IMR-90 (cell line): ENCODE measurements around the gene MAOB. TPM values are rescaled to one million over a fixed set of nuclear protein-coding genes. Genes with fewer than 3 reads are reported as not detected.
A peak's percentile ranks its signal among the peaks of the same experiment; 100 is the strongest.

Source experiments
- ATAC-seq: fragments of 200-7000 bp; cut with Tn5 transposase; 2 replicates; pipeline ENCODE4 v1.9.1; 2020; ENCODE audit warnings: low read depth, mild to moderate bottlenecking, moderate library complexity
- BruUV-seq: library from RNA; stranded (reverse); fragments of 400-500 nt; replicated peaks from 2 replicates; lab custom pipeline; 2021; lab: Mats Ljungman, UMichigan
- CTCF ChIA-PET: fragments of 300-600 bp; formaldehyde crosslinking; extraction: SDS; loops from one replicate; lab custom pipeline; 2021; ENCODE audit warnings: antibody characterized with exemption; lab: Yijun Ruan, JAX
- POLR2A ChIA-PET: fragments of 300-600 bp; sonication (Branson Sonifier 250); formaldehyde crosslinking; loops from one replicate; lab custom pipeline; 2022; ENCODE audit warnings: antibody characterized with exemption; ENCODE audit not compliant: unreplicated experiment; lab: Charles Lee
- DNase-seq: peaks from one replicate; pipeline ENCODE4 v3.0.0; 2013
- H2AFZ ChIP-seq: replicated peaks from 2 replicates; pipeline ENCODE3; 2013; ENCODE audit warnings: low read length, mild to moderate bottlenecking; ENCODE audit not compliant: poor library complexity
- H2AK5ac ChIP-seq: 2 replicates; pipeline ENCODE4 v1.6.1; 2013; ENCODE audit warnings: low read depth, low read length, inconsistent platforms
- H2AK9ac ChIP-seq: replicated peaks from 2 replicates; pipeline ENCODE3; 2013; ENCODE audit warnings: mild to moderate bottlenecking, low read depth, low read length, moderate library complexity; ENCODE audit not compliant: poor library complexity
- H2BK120ac ChIP-seq: 2 replicates; pipeline ENCODE4 v1.6.1; 2013; ENCODE audit warnings: low read depth, low read length, inconsistent platforms
- H2BK15ac ChIP-seq: 3 replicates; pipeline ENCODE4 v1.6.1; 2013; ENCODE audit warnings: low read depth, low read length, inconsistent platforms
- H2BK20ac ChIP-seq: 2 replicates; pipeline ENCODE4 v1.6.1; 2013; ENCODE audit warnings: low read depth, mild to moderate bottlenecking, inconsistent platforms, low read length, moderate library complexity
- H2BK5ac ChIP-seq: 2 replicates; pipeline ENCODE4 v1.6.1; 2013; ENCODE audit warnings: mild to moderate bottlenecking, low read depth, low read length, inconsistent platforms; ENCODE audit not compliant: poor library complexity, severe bottlenecking
- H3K14ac ChIP-seq: replicated peaks from 2 replicates; pipeline ENCODE4 v1.6.1; 2013; ENCODE audit warnings: low read depth, low read length, inconsistent platforms
- H3K18ac ChIP-seq: 2 replicates; pipeline ENCODE4 v1.6.1; 2013; ENCODE audit warnings: low read depth, low read length, control low read depth
- H3K23ac ChIP-seq: 2 replicates; pipeline ENCODE4 v1.6.1; 2013; ENCODE audit warnings: low read depth, low read length, inconsistent platforms
- H3K27ac ChIP-seq: 2 replicates; pipeline ENCODE4 v1.5.1; 2013; ENCODE audit warnings: mild to moderate bottlenecking, control low read depth, low read length; ENCODE audit not compliant: insufficient read depth
- H3K27me3 ChIP-seq: 2 replicates; pipeline ENCODE4 v1.6.1; 2013; ENCODE audit warnings: low read length; ENCODE audit not compliant: control insufficient read depth, insufficient read depth
- H3K36me3 ChIP-seq: 2 replicates; pipeline ENCODE4 v1.6.1; 2013; ENCODE audit warnings: low read length, mixed read lengths; ENCODE audit not compliant: control insufficient read depth, insufficient read depth
- H3K4ac ChIP-seq: 2 replicates; pipeline ENCODE4 v1.6.1; 2013; ENCODE audit warnings: low read depth, low read length, inconsistent platforms
- H3K4me1 ChIP-seq: 2 replicates; pipeline ENCODE4 v1.6.1; 2013; ENCODE audit warnings: low read length, mixed read lengths; ENCODE audit not compliant: control insufficient read depth, insufficient read depth
- H3K4me2 ChIP-seq: 2 replicates; pipeline ENCODE4 v1.6.1; 2013; ENCODE audit warnings: low read depth, mild to moderate bottlenecking, control low read depth, low read length, moderate library complexity
- H3K4me3 ChIP-seq: 2 replicates; pipeline ENCODE4 v1.5.1; 2013; ENCODE audit warnings: low read depth, mild to moderate bottlenecking, control low read depth, low read length, moderate library complexity; ENCODE audit not compliant: insufficient read depth
- H3K56ac ChIP-seq: 2 replicates; pipeline ENCODE4 v1.6.1; 2013; ENCODE audit warnings: low read length, inconsistent platforms; ENCODE audit not compliant: insufficient read depth; ENCODE audit errors: extremely low read depth
- H3K79me1 ChIP-seq, 2 experiments: 2 replicates each; pipeline ENCODE4 v1.6.1; 2013; ENCODE audit warnings: low read length in 2 of 2, inconsistent platforms in 1 of 2, low read depth in 1 of 2
- H3K9ac ChIP-seq: 2 replicates; pipeline ENCODE4 v1.6.1; 2013; ENCODE audit warnings: low read depth, low read length, control low read depth
- H3K9me1 ChIP-seq: 2 replicates; pipeline ENCODE4 v1.6.1; 2013; ENCODE audit warnings: low read length, inconsistent platforms; ENCODE audit not compliant: insufficient read depth
- H3K9me3 ChIP-seq: 2 replicates; pipeline ENCODE4 v1.6.1; 2013; ENCODE audit warnings: low read length; ENCODE audit not compliant: control insufficient read depth, insufficient read depth
- H4K20me1 ChIP-seq: 2 replicates; pipeline ENCODE4 v1.6.1; 2013; ENCODE audit warnings: low read length, inconsistent platforms; ENCODE audit not compliant: insufficient read depth
- H4K5ac ChIP-seq: 2 replicates; pipeline ENCODE4 v1.6.1; 2013; ENCODE audit warnings: mild to moderate bottlenecking, low read depth, low read length, control low read depth
- H4K8ac ChIP-seq, 2 experiments: 2 replicates each; pipeline ENCODE4 v1.6.1; 2013; ENCODE audit warnings: low read depth in 2 of 2, low read length in 2 of 2, control low read depth in 1 of 2, inconsistent platforms in 1 of 2
- H4K91ac ChIP-seq: 2 replicates; pipeline ENCODE4 v1.6.1; 2013; ENCODE audit warnings: low read depth, low read length, inconsistent platforms; ENCODE audit not compliant: insufficient read depth
- CEBPB ChIP-seq: IDR thresholded peaks from 2 replicates; pipeline ENCODE4 v1.6.1; 2012; ENCODE audit warnings: low read depth, low read length, improper control_type of control experiment
- MXI1 ChIP-seq: IDR thresholded peaks from 2 replicates; pipeline ENCODE4 v1.6.1; 2012; ENCODE audit warnings: low read depth, mild to moderate bottlenecking, low read length, moderate library complexity, borderline replicate concordance
- dilution Hi-C: fragments of 300-500 bp; cut with HindIII; formaldehyde crosslinking; loops from one replicate; pipeline ENCODE4 v1.14.3; 2018; ENCODE audit warnings: low sequenced_read_pairs; ENCODE audit not compliant: unreplicated experiment
- in situ Hi-C: fragments of 300-500 bp; cut with MboI; formaldehyde crosslinking; loops from 3 replicates; pipeline ENCODE4 v1.14.3; 2019; ENCODE audit warnings: low sequenced_read_pairs, inconsistent platforms, mixed read lengths
- intact Hi-C: fragments of 100-400 bp; cut with micrococcal nuclease; formaldehyde crosslinking; loops from 2 replicates; pipeline ENCODE4 v1.10.0; 2022
- polyA plus RNA-seq, 3 experiments: library from polyadenylated mRNA; depleted of rRNA; stranded (reverse); fragments of >200 nt; gene quantifications; 2 replicates each; pipeline ENCODE4 v1.2.3, GENCODE V29; 2012; ENCODE audit warnings: low replicate concordance in 1 of 3
- total RNA-seq: library from RNA; depleted of rRNA; stranded (reverse); fragments of >200 nt; gene quantifications from 2 replicates; pipeline ENCODE4 v1.2.3, GENCODE V29; 2012

The MAOB gene
- total and polyA plus RNA-seq, 2 of the 4 experiments (the other 2 are of a cell fraction) = 0.36 to 0.46 TPM

GRCh38 chrX:43809463-43809862 is 72.8 kb downstream of the MAOB start:
- H3K4me1 ChIP-seq = no peaks in the 10 kb centered on the region
- no peaks in the 10 kb centered on the region for H3K36me3 ChIP-seq
- H3K56ac ChIP-seq = no peak overlapping the region
- in situ Hi-C loops = no loop called here
- no peak overlapping the region for H3K9ac ChIP-seq
- H2AK5ac ChIP-seq = no peak overlapping the region
- BruUV-seq = no TSS peak
- H4K5ac ChIP-seq = no peak overlapping the region
- H2BK5ac ChIP-seq = no peak overlapping the region
- no peak overlapping the region for H2BK15ac ChIP-seq
- H3K4ac ChIP-seq = no peak overlapping the region
- H3K4me2 ChIP-seq = no peak overlapping the region
- no peak overlapping the region for H3K14ac ChIP-seq
- intact Hi-C loops = no loop called here
- no peak overlapping the region for H3K18ac ChIP-seq
- no peaks in the 10 kb centered on the region for H4K20me1 ChIP-seq
- H4K8ac ChIP-seq = no peak overlapping the region
- TF ChIP-seq MXI1 = no peak
- TF ChIP-seq CEBPB = peak; percentile 32; the same call in 1 of the 2 replicates
- no peak overlapping the region for H3K23ac ChIP-seq
- ChIA-PET POLR2A (no interaction called here), CTCF (no interaction called here)
- H3K27me3 ChIP-seq = no peaks in the 10 kb centered on the region
- H2AFZ ChIP-seq = no peak overlapping the region
- DNase-seq = peak; percentile 3
- no peak overlapping the region for H4K91ac ChIP-seq
- no peaks in the 10 kb centered on the region for H3K79me1 ChIP-seq
- dilution Hi-C loops = no loop called here
- H2BK20ac ChIP-seq = no peak overlapping the region
- H3K9me3 ChIP-seq = no peaks in the 10 kb centered on the region
- H3K27ac ChIP-seq = no peak overlapping the region
- H2AK9ac ChIP-seq = no peak overlapping the region
- H2BK120ac ChIP-seq = no peak overlapping the region
- ATAC-seq = peak; percentile 17; the same call in 1 of the 2 replicates
- H3K4me3 ChIP-seq = no peak overlapping the region
- no peaks in the 10 kb centered on the region for H3K9me1 ChIP-seq
